NCI-H1694 treated with DMSO at 0.1 percent for 48 hours (cell line): Measurements from ENCODE around the gene NOTUM.

Source experiments
- DNase-seq: peaks from one replicate; lab custom pipeline; 2025; lab: John Stamatoyannopoulos, UW

The NOTUM gene

GRCh38 chr17:81909966-81910839 is 50.8 kb downstream of the NOTUM start:
- DNase-seq = no peak

GRCh38 chr17:81909231-81909630 is 51.8 kb downstream of the NOTUM start:
- DNase-seq = no peak

- DNase-seq = no peak
Measured at GRCh38 chr17:81908793-81909192, 52.2 kb downstream of the NOTUM start.

GRCh38 chr17:81907219-81908145 is 53.5 kb downstream of the NOTUM start:
- no peak for DNase-seq

- DNase-seq = no peak
Measured at GRCh38 chr17:81906476-81907218, 54.3 kb downstream of the NOTUM start.

- DNase-seq = no peak
Measured at GRCh38 chr17:81905993-81906392, 55.0 kb downstream of the NOTUM start.

- no peak for DNase-seq
Measured at GRCh38 chr17:81905424-81905875, 55.5 kb downstream of the NOTUM start.

GRCh38 chr17:81904600-81905423 is 56.2 kb downstream of the NOTUM start:
- DNase-seq = no peak

- no peak for DNase-seq
Measured at GRCh38 chr17:81903896-81904599, 56.9 kb downstream of the NOTUM start.

- DNase-seq = no peak
Measured at GRCh38 chr17:81903415-81903831, 57.6 kb downstream of the NOTUM start.

- DNase-seq = no peak
Measured at GRCh38 chr17:81902653-81903414, 58.2 kb downstream of the NOTUM start.
